Measurements from ENCODE around the gene TIGAR.

The TIGAR gene

DNA sequence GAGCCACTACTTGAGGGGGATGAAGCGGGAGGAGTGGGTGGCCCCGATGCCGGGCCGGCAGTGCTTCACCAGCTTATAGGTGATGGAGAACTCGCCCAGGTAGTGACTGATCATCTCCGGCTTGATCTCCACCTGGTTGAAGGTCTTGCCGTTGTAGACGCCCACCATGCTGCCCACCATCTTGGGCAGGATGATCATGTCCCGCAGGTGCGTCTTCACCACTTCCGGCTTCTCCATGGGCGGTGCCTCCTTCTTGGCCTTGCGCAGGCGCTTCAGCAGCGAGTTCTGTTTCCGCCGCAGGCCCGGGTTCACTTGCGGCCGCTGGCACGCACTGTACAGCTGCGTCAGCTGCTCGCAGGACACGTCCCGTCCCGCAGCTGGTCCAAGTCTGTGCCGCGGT, 3.4 kb downstream of the TIGAR start:
- H3K79me2 ChIP-seq (ENCODE audit: insufficient read depth, low read length): peaks cover 49% of the 10 kb centered on the region

DNA sequence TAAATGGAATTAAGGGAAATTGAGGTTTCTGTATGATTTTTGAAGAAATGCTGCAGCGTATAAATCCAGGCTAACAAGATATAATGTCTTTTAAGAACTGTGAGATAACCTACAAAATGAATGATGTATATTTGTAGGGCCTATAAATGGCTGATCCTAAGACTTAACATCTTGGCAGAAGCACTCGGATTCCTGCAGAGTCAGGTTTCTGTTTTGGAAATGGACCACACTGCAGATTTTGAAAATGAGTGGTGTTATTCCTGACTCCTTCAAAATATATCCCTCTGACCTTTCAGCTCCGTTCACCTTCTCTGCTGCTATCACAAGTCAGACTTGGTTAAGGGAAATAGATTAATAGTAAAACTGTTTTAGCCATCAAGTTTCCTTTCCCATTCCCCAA, 5.0 kb downstream of the TIGAR start:
- Histone ChIP-seq H3K4me1 (ENCODE audit: insufficient read depth, low read length, poor library complexity, severe bottlenecking) (peaks cover 23% of the 10 kb centered on the region), H3F3A (ENCODE audit: low read depth) (no peaks in the 10 kb centered on the region)
- TF ChIP-seq CTCF (conservative IDR thresholded peaks at IDR 0.05; ENCODE audit: low read length) (no peak), EZH2phosphoT487 (IDR thresholded peaks at IDR 0.05; ENCODE audit: borderline replicate concordance) (no peak)

More for the DNA sequence above, 3.4 kb downstream of the TIGAR start:
- H2AFZ ChIP-seq (ENCODE audit: low read length): no peak overlapping the region
- TF ChIP-seq CTCF (conservative IDR thresholded peaks at IDR 0.05; ENCODE audit: low read length): no peak
- TF ChIP-seq EZH2phosphoT487 (IDR thresholded peaks at IDR 0.05; ENCODE audit: borderline replicate concordance): no peak
- H3K4me2 ChIP-seq (ENCODE audit: low read depth, low read length, poor library complexity, severe bottlenecking): peak overlapping the region; percentile 65
- H3K27me3 ChIP-seq (ENCODE audit: insufficient read depth, low read length, poor library complexity, severe bottlenecking): no peaks in the 10 kb centered on the region
- H3K9me2 ChIP-seq (replicated peaks; ENCODE audit: low read depth, low read length): no peaks in the 10 kb centered on the region
- H3K4me3 ChIP-seq (ENCODE audit: low read length, poor library complexity, severe bottlenecking): peak overlapping the region; percentile 94
- H3K9ac ChIP-seq (ENCODE audit: low read depth, low read length, poor library complexity, severe bottlenecking): no peak overlapping the region
- H3K9me3 ChIP-seq (ENCODE audit: insufficient read depth, low read depth, low read length): no peaks in the 10 kb centered on the region
- no peaks in the 10 kb centered on the region for H4K20me1 ChIP-seq (ENCODE audit: insufficient read depth, low read length, poor library complexity, severe bottlenecking)
- no peaks in the 10 kb centered on the region for H3K36me3 ChIP-seq (ENCODE audit: insufficient read depth, low read length)
- H3F3A ChIP-seq (ENCODE audit: low read depth): no peaks in the 10 kb centered on the region
- peaks cover 23% of the 10 kb centered on the region for H3K4me1 ChIP-seq (ENCODE audit: insufficient read depth, low read length, poor library complexity, severe bottlenecking)

DNA sequence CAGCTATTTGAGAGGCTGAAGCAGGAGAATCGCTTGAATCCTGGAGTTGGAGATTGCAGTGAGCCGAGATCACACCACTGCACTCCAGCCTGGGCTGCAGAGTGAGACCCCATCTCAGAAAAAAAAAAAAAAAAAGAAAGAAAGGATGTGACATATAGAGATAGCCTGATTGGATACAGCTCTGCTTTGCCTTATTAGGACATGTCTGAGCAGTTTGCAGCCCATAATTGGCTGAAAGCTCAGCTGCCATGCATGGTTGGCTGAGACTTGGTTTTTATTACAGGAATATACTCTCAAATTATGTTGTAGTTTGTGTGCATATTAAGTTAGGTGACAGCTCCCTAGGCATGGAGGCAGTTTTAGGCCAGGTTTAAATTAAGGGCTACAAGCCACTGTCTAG, 6.3 kb downstream of the TIGAR start:
- Histone ChIP-seq H3K27me3 (ENCODE audit: insufficient read depth, low read length, poor library complexity, severe bottlenecking) (no peaks in the 10 kb centered on the region), H3K4me3 (ENCODE audit: low read length, poor library complexity, severe bottlenecking) (no peak overlapping the region), H3K4me2 (ENCODE audit: low read depth, low read length, poor library complexity, severe bottlenecking) (peak overlapping the region; percentile 47), H3K4me1 (ENCODE audit: insufficient read depth, low read length, poor library complexity, severe bottlenecking) (peaks cover 23% of the 10 kb centered on the region), H2AFZ (ENCODE audit: low read length) (no peak overlapping the region), H4K20me1 (ENCODE audit: insufficient read depth, low read length, poor library complexity, severe bottlenecking) (peaks cover 6% of the 10 kb centered on the region), H3K79me2 (ENCODE audit: insufficient read depth, low read length) (peaks cover 58% of the 10 kb centered on the region), H3K9me2 (replicated peaks; ENCODE audit: low read depth, low read length) (no peaks in the 10 kb centered on the region), H3K36me3 (ENCODE audit: insufficient read depth, low read length) (peaks cover 4% of the 10 kb centered on the region; the same call in 1 of the 2 replicates), H3K9me3 (ENCODE audit: insufficient read depth, low read depth, low read length) (no peaks in the 10 kb centered on the region), H3K9ac (ENCODE audit: low read depth, low read length, poor library complexity, severe bottlenecking) (no peak overlapping the region), H3F3A (ENCODE audit: low read depth) (no peaks in the 10 kb centered on the region)
- no peak for TF ChIP-seq EZH2phosphoT487 (IDR thresholded peaks at IDR 0.05; ENCODE audit: borderline replicate concordance)
- TF ChIP-seq CTCF (conservative IDR thresholded peaks at IDR 0.05; ENCODE audit: low read length): no peak

More for the DNA sequence above, 5.0 kb downstream of the TIGAR start:
- Histone ChIP-seq H4K20me1 (ENCODE audit: insufficient read depth, low read length, poor library complexity, severe bottlenecking) (no peaks in the 10 kb centered on the region), H3K79me2 (ENCODE audit: insufficient read depth, low read length) (peaks cover 61% of the 10 kb centered on the region), H3K36me3 (ENCODE audit: insufficient read depth, low read length) (no peaks in the 10 kb centered on the region), H3K9me2 (replicated peaks; ENCODE audit: low read depth, low read length) (no peaks in the 10 kb centered on the region), H3K27me3 (ENCODE audit: insufficient read depth, low read length, poor library complexity, severe bottlenecking) (no peaks in the 10 kb centered on the region), H3K9me3 (ENCODE audit: insufficient read depth, low read depth, low read length) (no peaks in the 10 kb centered on the region), H3K4me2 (ENCODE audit: low read depth, low read length, poor library complexity, severe bottlenecking) (peak overlapping the region; percentile 56), H2AFZ (ENCODE audit: low read length) (no peak overlapping the region), H3K9ac (ENCODE audit: low read depth, low read length, poor library complexity, severe bottlenecking) (no peak overlapping the region), H3K4me3 (ENCODE audit: low read length, poor library complexity, severe bottlenecking) (peak overlapping the region; percentile 33)
